SK-N-SH (cell line): ENCODE data around the gene CCDC187. TPM values are rescaled to one million over a fixed set of nuclear protein-coding genes. Genes with fewer than 3 reads are reported as not detected.

Experiments
- CTCF ChIA-PET: fragments of 300-600, 350-600 bp; formaldehyde crosslinking; extraction: SDS; loops from one replicate; lab custom pipeline; 2021; lab: Yijun Ruan, JAX
- POLR2A ChIA-PET: fragments of 350-600 bp; sonication (Branson Sonifier 250); formaldehyde crosslinking; extraction: SDS; loops from one replicate; lab custom pipeline; 2020; ENCODE audit warnings: antibody characterized with exemption, inconsistent platforms; lab: Yijun Ruan, JAX
- DNase-seq: peaks from one replicate; pipeline ENCODE4 v3.0.0; 2012
- H2AFZ ChIP-seq: fragments of 200-600 bp; sonication (generic); 2 replicates; pipeline ENCODE4 v1.8.1; 2016; ENCODE audit warnings: antibody characterized with exemption, mild to moderate bottlenecking, low read depth
- H3F3A ChIP-seq: fragments of 200-600 bp; sonication (generic); replicated peaks from 2 replicates; pipeline ENCODE3; 2016; ENCODE audit warnings: antibody characterized with exemption, mild to moderate bottlenecking; ENCODE audit not compliant: insufficient read depth
- H3K27ac ChIP-seq, 2 experiments: fragments of 200-500 bp in 1 of 2; fragments of 200-600 bp in 1 of 2; sonication (Bioruptor generic) in 1 of 2; sonication (generic), shearing (Covaris generic) in 1 of 2; 2 replicates each; pipeline versions ENCODE4 v1.5.1 to v1.6.1; 2014 to 2016; ENCODE audit warnings: low read depth in 2 of 2, inconsistent platforms in 1 of 2, low read length in 1 of 2, mild to moderate bottlenecking in 1 of 2, mixed read lengths in 1 of 2
- H3K27me3 ChIP-seq: fragments of 200-600 bp; sonication (generic), shearing (Covaris generic); 2 replicates; pipeline ENCODE4 v1.6.1; 2016; ENCODE audit warnings: mixed run types; ENCODE audit not compliant: insufficient read depth
- H3K36me3 ChIP-seq, 2 experiments: fragments of 200-500 bp in 1 of 2; fragments of 200-600 bp in 1 of 2; sonication (Bioruptor generic) in 1 of 2; sonication (generic) in 1 of 2; replicated peaks in 1 of 2; 2 replicates each; pipeline versions ENCODE3 to v1.5.1; 2014 to 2016; ENCODE audit warnings: low read length in 1 of 2, mild to moderate bottlenecking in 1 of 2; ENCODE audit not compliant: insufficient read depth in 2 of 2, control insufficient read depth in 1 of 2
- H3K4me1 ChIP-seq, 2 experiments: fragments of 200-500 bp in 1 of 2; fragments of 200-600 bp in 1 of 2; sonication (Bioruptor generic) in 1 of 2; sonication (generic), shearing (Covaris generic) in 1 of 2; 2 replicates each; pipeline versions ENCODE4 v1.5.1 to v1.6.1; 2014 to 2016; ENCODE audit warnings: low read depth in 1 of 2, low read length in 1 of 2, mixed run types in 1 of 2; ENCODE audit not compliant: insufficient read depth in 2 of 2, control insufficient read depth in 1 of 2
- H3K4me2 ChIP-seq: fragments of 200-600 bp; sonication (generic), shearing (Covaris generic); 2 replicates; pipeline ENCODE4 v1.6.1; 2017; ENCODE audit warnings: mixed run types
- H3K4me3 ChIP-seq, 2 experiments: fragments of 200-500 bp in 1 of 2; fragments of 200-600 bp in 1 of 2; sonication (Bioruptor generic) in 1 of 2; sonication (generic), shearing (Covaris generic) in 1 of 2; 2 replicates each; pipeline versions ENCODE4 v1.5.1 to v1.8.1; 2014 to 2016; ENCODE audit warnings: low read depth in 2 of 2, inconsistent platforms in 1 of 2, low read length in 1 of 2, mild to moderate bottlenecking in 1 of 2, mixed read lengths in 1 of 2, moderate library complexity in 1 of 2
- H3K79me2 ChIP-seq: fragments of 200-600 bp; sonication (generic); 2 replicates; pipeline ENCODE4 v1.8.1; 2017; ENCODE audit warnings: mild to moderate bottlenecking; ENCODE audit not compliant: insufficient read depth
- H3K9ac ChIP-seq: fragments of 200-600 bp; sonication (generic); 2 replicates; pipeline ENCODE4 v1.6.1; 2017; ENCODE audit warnings: mixed run types
- H3K9me2 ChIP-seq: fragments of 200-600 bp; sonication (generic); 2 replicates; pipeline ENCODE4 v1.6.1; 2017; ENCODE audit warnings: mixed run types
- H3K9me3 ChIP-seq: fragments of 200-600 bp; sonication (generic); 2 replicates; pipeline ENCODE4 v1.6.1; 2017; ENCODE audit warnings: mixed run types, mild to moderate bottlenecking, moderate library complexity
- H4K20me1 ChIP-seq: fragments of 200-600 bp; sonication (generic); 2 replicates; pipeline ENCODE4 v1.6.1; 2017; ENCODE audit warnings: mild to moderate bottlenecking, mixed run types; ENCODE audit not compliant: insufficient read depth
- CHD2 ChIP-seq: fragments of 150-350 bp; IDR thresholded peaks from 2 replicates; pipeline ENCODE4 v1.6.1; 2018; ENCODE audit warnings: low read length; ENCODE audit not compliant: partially characterized antibody
- ELF1 ChIP-seq: IDR thresholded peaks from 2 replicates; pipeline ENCODE4 v1.4.0; 2012
- EP300 ChIP-seq, 2 experiments: IDR thresholded peaks; 2 replicates each; pipeline versions ENCODE4 v1.4.0 to v1.6.1; 2012; ENCODE audit warnings: borderline replicate concordance in 1 of 2, low read depth in 1 of 2, low read length in 1 of 2
- FOSL2 ChIP-seq: IDR thresholded peaks from 2 replicates; pipeline ENCODE4 v1.4.0; 2012; ENCODE audit warnings: low read depth, mild to moderate bottlenecking, moderate library complexity, borderline replicate concordance
- FOXJ3 ChIP-seq: sonication (generic); formaldehyde crosslinking; IDR thresholded peaks from 2 replicates; pipeline ENCODE4 v1.5.1; 2020; ENCODE audit warnings: mild to moderate bottlenecking, missing genetic modification reagents
- FOXM1 ChIP-seq: IDR thresholded peaks from 2 replicates; pipeline ENCODE4 v1.4.0; 2012; ENCODE audit warnings: low read depth, mild to moderate bottlenecking
- GABPA ChIP-seq: IDR thresholded peaks from 2 replicates; pipeline ENCODE4 v1.4.0; 2012; ENCODE audit warnings: low read depth, mild to moderate bottlenecking
- JUND ChIP-seq: IDR thresholded peaks from 2 replicates; pipeline ENCODE4 v1.4.0; 2012
- MXI1 ChIP-seq: IDR thresholded peaks from 2 replicates; pipeline ENCODE4 v1.6.1; 2012; ENCODE audit warnings: mild to moderate bottlenecking, low read depth, low read length, improper control_type of control experiment
- NFIC ChIP-seq: IDR thresholded peaks from 2 replicates; pipeline ENCODE4 v1.4.0; 2012; ENCODE audit warnings: borderline replicate concordance
- NRF1 ChIP-seq: IDR thresholded peaks from 2 replicates; pipeline ENCODE4 v1.6.1; 2012; ENCODE audit warnings: low read depth, mild to moderate bottlenecking, low read length
- POLR2AphosphoS5 ChIP-seq: IDR thresholded peaks from 2 replicates; pipeline ENCODE4 v1.6.1; 2012; ENCODE audit warnings: low read depth, low read length
- RAD21 ChIP-seq: IDR thresholded peaks from 2 replicates; pipeline ENCODE4 v1.6.1; 2012; ENCODE audit warnings: mild to moderate bottlenecking, low read length
- RXRA ChIP-seq: IDR thresholded peaks from 2 replicates; pipeline ENCODE4 v1.4.0; 2012; ENCODE audit warnings: low read depth, mild to moderate bottlenecking, borderline replicate concordance
- SMC3 ChIP-seq: IDR thresholded peaks from 2 replicates; pipeline ENCODE4 v1.6.1; 2012; ENCODE audit warnings: low read depth, low read length, improper control_type of control experiment
- WGBS: methylation state at CpG from one replicate; pipeline ENCODE4 v1.1.6; 2017; ENCODE audit warnings: low lambda C conversion rate; 5-methylcytosine and 5-hydroxymethylcytosine counted together
- polyA plus RNA-seq, 3 experiments: library from polyadenylated mRNA; depleted of rRNA; stranded (reverse); fragments of >200 nt; gene quantifications; 2 replicates each; pipeline ENCODE4 v1.2.3, GENCODE V29; 2012
- TF ChIP-seq, protein P1 (sequence below): IDR thresholded peaks from 2 replicates; pipeline ENCODE4; 2012
- TF ChIP-seq, protein P2 (sequence below): fragments of 150-350 bp; IDR thresholded peaks from 2 replicates; pipeline ENCODE4 v1.6.1; 2017; ENCODE audit warnings: antibody characterized with exemption, low read length, low read depth, borderline replicate concordance
- TF ChIP-seq, protein P3 (sequence below): IDR thresholded peaks from 2 replicates; pipeline ENCODE4 v1.4.0; 2012; ENCODE audit warnings: low read depth, borderline replicate concordance
- TF ChIP-seq, protein P4 (sequence below): IDR thresholded peaks from 2 replicates; pipeline ENCODE4 v1.4.0; 2012; ENCODE audit warnings: low read depth

CCDC187 gene
- polyA plus RNA-seq, 1 of the 3 experiments (the other 2 are of a cell fraction), result not detected

DNA sequence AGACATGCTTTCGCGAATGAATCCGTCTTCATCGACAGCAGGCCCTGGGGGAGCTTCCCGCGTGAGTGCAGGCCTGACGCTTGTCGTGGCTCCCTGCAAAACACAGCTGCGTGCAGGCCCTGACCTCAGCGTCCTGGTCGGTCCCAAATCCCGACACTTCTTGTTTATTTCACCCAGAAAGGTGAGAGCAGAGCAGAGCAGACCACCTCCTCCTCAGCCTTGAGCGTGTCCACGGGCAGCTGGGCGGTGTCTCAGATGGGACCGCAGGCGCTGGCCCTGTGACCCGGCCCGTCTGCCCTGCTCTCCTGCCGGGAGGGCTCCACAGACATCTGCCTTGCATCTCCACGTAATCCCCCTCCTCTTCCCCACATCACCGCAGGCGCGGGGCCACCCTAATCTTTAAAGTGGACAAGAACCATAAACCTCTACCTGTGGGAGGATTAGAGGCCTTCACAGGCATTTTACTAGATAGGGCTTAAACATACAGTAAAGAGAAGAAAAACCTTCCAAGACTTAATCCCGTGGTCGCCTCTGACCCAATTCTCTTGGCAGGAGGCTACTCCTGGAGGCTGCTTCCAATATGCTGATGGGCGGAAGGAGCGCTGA lies 91.4 kb downstream of the CCDC187 start:
- H3K4me2 ChIP-seq, result no peak overlapping the region
- CTCF ChIA-PET, result interaction anchor here (0.7 to 4.8 kb wide), 2 partner anchors 14 to 57 kb away, joined by 3 to 32 read pairs; no protein-coding TSS in a partner anchor
- H2AFZ ChIP-seq, result no peak overlapping the region
- POLR2A ChIA-PET, result no interaction called here
- H3K9ac ChIP-seq, result no peak overlapping the region
- H3K36me3 ChIP-seq, result peaks cover 5 to 41% of the 10 kb centered on the region in 2 experiments
- no peak for DNase-seq
- no peak overlapping the region for H3K4me3 ChIP-seq
- H3K9me2 ChIP-seq, result no peaks in the 10 kb centered on the region
- TF ChIP-seq MXI1 (no peak), RXRA (no peak), EP300 (IDR thresholded peaks at IDR 0.05; ENCODE audit: borderline replicate concordance in 1 of 2, low read depth in 1 of 2, low read length in 1 of 2) (no peak), FOSL2 (no peak), CHD2 (no peak), NRF1 (no peak), FOXM1 (no peak)
- H4K20me1 ChIP-seq, result no peaks in the 10 kb centered on the region
- H3K27ac ChIP-seq, result no peak overlapping the region
- H3F3A ChIP-seq, result no peaks in the 10 kb centered on the region
- no peaks in the 10 kb centered on the region for H3K9me3 ChIP-seq
- peaks cover 0 to 3% of the 10 kb centered on the region in 2 experiments; a peak in 1 of 4 replicates for H3K4me1 ChIP-seq
- 97% methylated on average over 17 of the region's 28 CpGs for WGBS
- no peaks in the 10 kb centered on the region for H3K79me2 ChIP-seq
- H3K27me3 ChIP-seq, result no peaks in the 10 kb centered on the region

DNA sequence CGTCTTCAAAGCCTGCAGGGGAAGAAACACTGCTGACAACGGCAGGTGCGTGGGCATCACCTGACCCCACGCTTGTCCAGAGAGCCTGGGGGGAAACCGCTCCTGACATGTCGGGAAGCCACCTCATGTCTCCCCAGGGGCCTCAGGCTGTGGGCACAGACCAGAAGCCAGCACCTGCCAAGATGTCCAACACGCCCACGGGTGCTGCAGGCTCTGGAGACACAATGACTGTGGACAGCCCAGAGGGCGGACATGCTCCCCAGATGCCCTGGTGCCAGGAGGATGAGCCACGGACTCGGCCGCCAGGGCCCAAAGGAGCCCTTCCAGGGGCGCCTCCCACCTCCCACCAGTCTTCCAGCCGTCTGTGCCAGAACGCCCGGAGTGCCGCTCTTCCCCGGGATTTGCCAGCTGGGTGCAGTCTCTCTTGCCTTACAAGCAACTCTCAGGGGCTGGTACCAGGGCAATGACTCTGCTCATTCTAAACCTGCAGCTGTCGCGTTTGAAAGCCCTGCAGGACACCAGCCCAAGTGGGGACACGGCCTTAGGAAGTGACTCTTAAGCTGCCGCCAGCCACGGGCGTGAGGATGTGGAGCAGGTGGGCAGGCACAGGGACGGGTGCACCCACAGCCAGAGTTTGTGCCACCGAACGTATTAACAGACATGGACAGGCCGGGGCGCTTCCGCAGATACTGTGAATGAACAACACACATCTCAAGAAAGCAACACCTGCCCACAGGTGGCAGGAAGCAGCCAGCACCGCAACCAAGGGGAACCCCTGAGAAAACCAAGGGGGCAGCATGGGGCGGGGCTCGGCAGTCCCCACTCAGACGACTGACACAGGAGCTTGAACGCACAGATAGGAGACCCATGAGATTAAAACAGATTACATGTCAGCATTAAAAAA lies 92.2 kb downstream of the CCDC187 start:
- peaks cover 5 to 41% of the 10 kb centered on the region in 2 experiments for H3K36me3 ChIP-seq
- H3K9ac ChIP-seq, result no peak overlapping the region
- no peak overlapping the region for H3K4me3 ChIP-seq
- no peak overlapping the region for H3K27ac ChIP-seq
- H3F3A ChIP-seq, result no peaks in the 10 kb centered on the region
- 90% methylated on average over 28 of the region's 35 CpGs for WGBS
- POLR2A ChIA-PET, result no interaction called here
- no peaks in the 10 kb centered on the region for H3K9me3 ChIP-seq
- no peaks in the 10 kb centered on the region for H3K9me2 ChIP-seq
- H2AFZ ChIP-seq, result no peak overlapping the region
- CTCF ChIA-PET, result interaction anchor here (0.7 to 4.8 kb wide), 2 partner anchors 15 to 56 kb away, joined by 3 to 32 read pairs; no protein-coding TSS in a partner anchor
- H3K79me2 ChIP-seq, result no peaks in the 10 kb centered on the region
- peaks cover 0 to 6% of the 10 kb centered on the region in 2 experiments; a peak in 1 of 4 replicates for H3K4me1 ChIP-seq
- DNase-seq, result no peak
- H3K27me3 ChIP-seq, result no peaks in the 10 kb centered on the region
- H4K20me1 ChIP-seq, result 0 out of 2 replicates have a peak, but pooled peaks cover 3% of the 10 kb centered on the region
- no peak overlapping the region for H3K4me2 ChIP-seq
- no peak for TF ChIP-seq JUND
- no peak for TF ChIP-seq FOSL2
- TF ChIP-seq, protein P1, sequence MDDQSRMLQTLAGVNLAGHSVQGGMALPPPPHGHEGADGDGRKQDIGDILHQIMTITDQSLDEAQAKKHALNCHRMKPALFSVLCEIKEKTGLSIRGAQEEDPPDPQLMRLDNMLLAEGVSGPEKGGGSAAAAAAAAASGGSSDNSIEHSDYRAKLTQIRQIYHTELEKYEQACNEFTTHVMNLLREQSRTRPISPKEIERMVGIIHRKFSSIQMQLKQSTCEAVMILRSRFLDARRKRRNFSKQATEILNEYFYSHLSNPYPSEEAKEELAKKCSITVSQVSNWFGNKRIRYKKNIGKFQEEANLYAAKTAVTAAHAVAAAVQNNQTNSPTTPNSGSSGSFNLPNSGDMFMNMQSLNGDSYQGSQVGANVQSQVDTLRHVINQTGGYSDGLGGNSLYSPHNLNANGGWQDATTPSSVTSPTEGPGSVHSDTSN, result no peak
- TF ChIP-seq RXRA, result no peak
- no peak for TF ChIP-seq POLR2AphosphoS5
- TF ChIP-seq NFIC, result no peak
- TF ChIP-seq, protein P2, sequence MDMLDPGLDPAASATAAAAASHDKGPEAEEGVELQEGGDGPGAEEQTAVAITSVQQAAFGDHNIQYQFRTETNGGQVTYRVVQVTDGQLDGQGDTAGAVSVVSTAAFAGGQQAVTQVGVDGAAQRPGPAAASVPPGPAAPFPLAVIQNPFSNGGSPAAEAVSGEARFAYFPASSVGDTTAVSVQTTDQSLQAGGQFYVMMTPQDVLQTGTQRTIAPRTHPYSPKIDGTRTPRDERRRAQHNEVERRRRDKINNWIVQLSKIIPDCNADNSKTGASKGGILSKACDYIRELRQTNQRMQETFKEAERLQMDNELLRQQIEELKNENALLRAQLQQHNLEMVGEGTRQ, result no peak
- no peak for TF ChIP-seq FOXJ3 (CRISPR knock-in tag)
- no peak for TF ChIP-seq GABPA
- TF ChIP-seq, protein P3, sequence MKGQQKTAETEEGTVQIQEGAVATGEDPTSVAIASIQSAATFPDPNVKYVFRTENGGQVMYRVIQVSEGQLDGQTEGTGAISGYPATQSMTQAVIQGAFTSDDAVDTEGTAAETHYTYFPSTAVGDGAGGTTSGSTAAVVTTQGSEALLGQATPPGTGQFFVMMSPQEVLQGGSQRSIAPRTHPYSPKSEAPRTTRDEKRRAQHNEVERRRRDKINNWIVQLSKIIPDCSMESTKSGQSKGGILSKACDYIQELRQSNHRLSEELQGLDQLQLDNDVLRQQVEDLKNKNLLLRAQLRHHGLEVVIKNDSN, result no peak
- TF ChIP-seq CHD2, result no peak
- no peak for TF ChIP-seq ELF1
- no peak for TF ChIP-seq SMC3
- TF ChIP-seq, protein P4, sequence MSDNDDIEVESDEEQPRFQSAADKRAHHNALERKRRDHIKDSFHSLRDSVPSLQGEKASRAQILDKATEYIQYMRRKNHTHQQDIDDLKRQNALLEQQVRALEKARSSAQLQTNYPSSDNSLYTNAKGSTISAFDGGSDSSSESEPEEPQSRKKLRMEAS, result no peak
- TF ChIP-seq EP300 (IDR thresholded peaks at IDR 0.05; ENCODE audit: borderline replicate concordance in 1 of 2, low read depth in 1 of 2, low read length in 1 of 2), result no peak
- no peak for TF ChIP-seq RAD21
